HEK293 (cell line): ENCODE measurements around the gene DUSP6.

ENCODE experiments used
- CTCF ChIP-seq: fragments of 450-650 bp; formaldehyde crosslinking; IDR thresholded peaks from 2 replicates; pipeline ENCODE4 v1.5.1; 2016; ENCODE audit warnings: missing biosample characterization, missing genetic modification characterization
- ZBTB7A ChIP-seq: fragments of 450-650 bp; formaldehyde crosslinking; IDR thresholded peaks from 2 replicates; pipeline ENCODE4 v1.5.1; 2016; ENCODE audit warnings: low read depth, missing biosample characterization, missing genetic modification characterization
- TF ChIP-seq, protein P1 (sequence below): fragments of 450-650 bp; formaldehyde crosslinking; IDR thresholded peaks from 2 replicates; pipeline ENCODE4 v1.5.1; 2016; ENCODE audit warnings: missing biosample characterization, missing genetic modification characterization

DNA sequence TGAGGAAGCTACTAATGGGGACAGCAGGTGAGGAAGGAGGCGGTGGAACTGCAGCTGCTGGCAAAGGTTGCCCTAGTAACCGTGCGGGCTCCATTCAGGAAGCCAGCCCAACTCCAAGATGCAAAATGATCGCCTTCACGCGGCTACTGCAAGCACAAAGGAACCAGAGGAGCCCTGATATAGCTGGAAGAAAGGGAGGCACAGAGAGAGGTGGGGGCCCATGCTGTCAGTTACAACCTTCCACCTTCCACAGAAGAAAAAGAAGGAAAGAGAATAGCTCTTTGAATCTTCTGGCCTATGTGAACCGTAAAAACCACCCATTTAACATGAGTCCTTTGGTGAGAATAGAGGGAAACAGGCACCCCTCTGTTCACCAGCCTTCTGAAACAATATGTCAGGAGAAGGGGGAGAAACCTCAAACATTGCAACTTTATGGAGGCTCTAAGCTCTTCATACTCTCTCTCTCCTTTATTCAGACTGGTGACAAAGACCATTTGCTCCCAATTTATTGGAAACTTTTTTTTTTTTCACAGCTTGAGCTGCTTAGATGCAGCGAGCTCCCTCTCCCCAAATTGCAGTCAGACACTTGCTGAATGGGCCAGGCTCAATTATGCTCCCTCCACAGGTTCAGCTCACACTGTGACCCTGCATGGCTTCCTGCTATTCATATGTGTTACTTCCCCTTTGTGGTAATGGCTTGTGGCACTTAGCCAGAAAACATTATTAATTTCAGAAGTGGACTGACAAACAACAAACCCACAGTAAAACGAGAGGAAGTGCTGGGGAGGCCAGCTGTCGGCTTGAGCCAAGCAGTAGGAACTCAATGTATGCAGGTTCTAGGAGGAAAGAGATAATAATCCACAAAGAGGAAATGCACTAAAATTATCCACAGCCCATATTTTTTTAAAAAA lies 6.2 kb downstream of the DUSP6 start:
- TF ChIP-seq ZBTB7A (no peak), CTCF (tag by site-specific recombination) (no peak)
- TF ChIP-seq, protein P1, sequence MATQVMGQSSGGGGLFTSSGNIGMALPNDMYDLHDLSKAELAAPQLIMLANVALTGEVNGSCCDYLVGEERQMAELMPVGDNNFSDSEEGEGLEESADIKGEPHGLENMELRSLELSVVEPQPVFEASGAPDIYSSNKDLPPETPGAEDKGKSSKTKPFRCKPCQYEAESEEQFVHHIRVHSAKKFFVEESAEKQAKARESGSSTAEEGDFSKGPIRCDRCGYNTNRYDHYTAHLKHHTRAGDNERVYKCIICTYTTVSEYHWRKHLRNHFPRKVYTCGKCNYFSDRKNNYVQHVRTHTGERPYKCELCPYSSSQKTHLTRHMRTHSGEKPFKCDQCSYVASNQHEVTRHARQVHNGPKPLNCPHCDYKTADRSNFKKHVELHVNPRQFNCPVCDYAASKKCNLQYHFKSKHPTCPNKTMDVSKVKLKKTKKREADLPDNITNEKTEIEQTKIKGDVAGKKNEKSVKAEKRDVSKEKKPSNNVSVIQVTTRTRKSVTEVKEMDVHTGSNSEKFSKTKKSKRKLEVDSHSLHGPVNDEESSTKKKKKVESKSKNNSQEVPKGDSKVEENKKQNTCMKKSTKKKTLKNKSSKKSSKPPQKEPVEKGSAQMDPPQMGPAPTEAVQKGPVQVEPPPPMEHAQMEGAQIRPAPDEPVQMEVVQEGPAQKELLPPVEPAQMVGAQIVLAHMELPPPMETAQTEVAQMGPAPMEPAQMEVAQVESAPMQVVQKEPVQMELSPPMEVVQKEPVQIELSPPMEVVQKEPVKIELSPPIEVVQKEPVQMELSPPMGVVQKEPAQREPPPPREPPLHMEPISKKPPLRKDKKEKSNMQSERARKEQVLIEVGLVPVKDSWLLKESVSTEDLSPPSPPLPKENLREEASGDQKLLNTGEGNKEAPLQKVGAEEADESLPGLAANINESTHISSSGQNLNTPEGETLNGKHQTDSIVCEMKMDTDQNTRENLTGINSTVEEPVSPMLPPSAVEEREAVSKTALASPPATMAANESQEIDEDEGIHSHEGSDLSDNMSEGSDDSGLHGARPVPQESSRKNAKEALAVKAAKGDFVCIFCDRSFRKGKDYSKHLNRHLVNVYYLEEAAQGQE = no peak
